ENCODE results near the gene RILP. TPM values are rescaled to one million over a fixed set of nuclear protein-coding genes. Genes with fewer than 3 reads are reported as not detected.
"Not testable (repeated sequence)": the region's sequence is repeated elsewhere in the genome, so short reads cannot be mapped to it uniquely, and the experiment has no call there.

The RILP gene
- polyA plus RNA-seq, 2 of the 4 experiments (the other 2 are of a cell fraction) = 6.4 to 6.8 TPM

GRCh38 chr17:1661045-1661444 is 11.4 kb upstream of the RILP start:
- CTCF ChIA-PET = interaction anchor here (0.6 to 15.4 kb wide), 7 partner anchors 7 to 61 kb away, joined by 4 to 204 read pairs (median 7); partner anchors contain the start of genes RILP and SCARF1
- Histone ChIP-seq H3K4me1 (0 out of 3 replicates have a peak, but pooled peaks cover 7% of the 10 kb centered on the region), H3K4me2 (no peak overlapping the region), H3K9me3 (no peaks in the 10 kb centered on the region), H3K27ac (no peak overlapping the region), H3K4me3 (no peak overlapping the region)
- DNase-seq (ENCODE audit: low read depth in 1 of 2, low spot score in 1 of 2) = no peak
- TF ChIP-seq NPAS2 (CRISPR knock-in tag; IDR thresholded peaks at IDR 0.05; ENCODE audit: borderline replicate concordance) = no peak
- TF ChIP-seq MAFK (IDR thresholded peaks at IDR 0.05; ENCODE audit: partially characterized antibody) = peak; percentile 57
- no peak for FAIRE-seq
- POLR2A ChIA-PET = interaction anchor here (1.0 kb wide), 1 partner anchor 56 kb away, joined by 3 read pairs; no protein-coding TSS in a partner anchor
- 0 out of 6 replicates have a peak, but pooled peaks of 1 of the 2 experiments have one; percentile 25 for ATAC-seq
- WGBS (ENCODE audit: missing lambda C conversion rate) = 91% methylated on average over 12 of the region's 12 CpGs

- ChIA-PET CTCF (interaction anchor here (1.0 to 7.4 kb wide), 7 partner anchors 9 to 84 kb away, joined by 3 to 92 read pairs (median 8); partner anchors contain the start of genes RILP and SLC43A2), POLR2A (interaction anchor here (1.0 to 1.3 kb wide), 2 partner anchors 9 kb away, joined by 3 to 9 read pairs; partner anchors contain the start of gene RILP)
- TF ChIP-seq, protein P1, sequence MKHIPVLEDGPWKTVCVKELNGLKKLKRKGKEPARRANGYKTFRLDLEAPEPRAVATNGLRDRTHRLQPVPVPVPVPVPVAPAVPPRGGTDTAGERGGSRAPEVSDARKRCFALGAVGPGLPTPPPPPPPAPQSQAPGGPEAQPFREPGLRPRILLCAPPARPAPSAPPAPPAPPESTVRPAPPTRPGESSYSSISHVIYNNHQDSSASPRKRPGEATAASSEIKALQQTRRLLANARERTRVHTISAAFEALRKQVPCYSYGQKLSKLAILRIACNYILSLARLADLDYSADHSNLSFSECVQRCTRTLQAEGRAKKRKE (CRISPR knock-in tag; IDR thresholded peaks at IDR 0.05; ENCODE audit: low read depth) = no peak
- TF ChIP-seq, protein P2, sequence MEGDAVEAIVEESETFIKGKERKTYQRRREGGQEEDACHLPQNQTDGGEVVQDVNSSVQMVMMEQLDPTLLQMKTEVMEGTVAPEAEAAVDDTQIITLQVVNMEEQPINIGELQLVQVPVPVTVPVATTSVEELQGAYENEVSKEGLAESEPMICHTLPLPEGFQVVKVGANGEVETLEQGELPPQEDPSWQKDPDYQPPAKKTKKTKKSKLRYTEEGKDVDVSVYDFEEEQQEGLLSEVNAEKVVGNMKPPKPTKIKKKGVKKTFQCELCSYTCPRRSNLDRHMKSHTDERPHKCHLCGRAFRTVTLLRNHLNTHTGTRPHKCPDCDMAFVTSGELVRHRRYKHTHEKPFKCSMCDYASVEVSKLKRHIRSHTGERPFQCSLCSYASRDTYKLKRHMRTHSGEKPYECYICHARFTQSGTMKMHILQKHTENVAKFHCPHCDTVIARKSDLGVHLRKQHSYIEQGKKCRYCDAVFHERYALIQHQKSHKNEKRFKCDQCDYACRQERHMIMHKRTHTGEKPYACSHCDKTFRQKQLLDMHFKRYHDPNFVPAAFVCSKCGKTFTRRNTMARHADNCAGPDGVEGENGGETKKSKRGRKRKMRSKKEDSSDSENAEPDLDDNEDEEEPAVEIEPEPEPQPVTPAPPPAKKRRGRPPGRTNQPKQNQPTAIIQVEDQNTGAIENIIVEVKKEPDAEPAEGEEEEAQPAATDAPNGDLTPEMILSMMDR (IDR thresholded peaks at IDR 0.05) = no peak
- DNase-seq (ENCODE audit: low read depth in 1 of 2, low spot score in 1 of 2) (no peak), FAIRE-seq (no peak), ATAC-seq (no peak)
- Histone ChIP-seq H3K4me3 (no peak overlapping the region), H3K27ac (no peak overlapping the region), H3K4me1 (0 out of 3 replicates have a peak, but pooled peaks cover 7% of the 10 kb centered on the region), H3K9me3 (no peaks in the 10 kb centered on the region), H3K4me2 (no peak overlapping the region)
- 92% methylated on average over 9 of the region's 9 CpGs for WGBS (ENCODE audit: missing lambda C conversion rate)
Measured at GRCh38 chr17:1658100-1658499, 8.4 kb upstream of the RILP start.

DNA sequence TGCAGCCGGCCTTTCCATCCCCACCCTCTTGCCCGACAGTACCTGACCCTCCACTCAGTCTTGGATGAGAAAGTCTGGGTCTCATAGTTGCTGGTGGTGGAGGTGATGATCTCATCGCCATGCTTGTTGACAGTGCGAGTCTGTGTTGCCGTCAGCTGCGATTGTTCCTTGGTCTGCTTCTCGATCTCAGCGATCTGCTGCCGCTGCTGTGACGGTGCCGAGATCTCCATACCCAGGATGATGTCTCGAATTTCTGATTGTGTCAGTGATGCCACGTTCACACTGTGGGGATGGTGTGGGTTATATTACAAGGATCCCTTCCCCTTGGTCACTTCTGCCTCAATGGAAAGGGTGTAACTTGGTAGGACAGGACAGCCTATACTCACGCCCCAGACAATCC is 4.1 kb upstream of the RILP start:
- H3K4me2 ChIP-seq = no peak overlapping the region
- DNase-seq (ENCODE audit: low read depth in 1 of 2, low spot score in 1 of 2) (no peak), FAIRE-seq (no peak), ATAC-seq (no peak)
- no peak overlapping the region for H3K4me3 ChIP-seq
- TF ChIP-seq HOXB5 (CRISPR knock-in tag; IDR thresholded peaks at IDR 0.05) (no peak), EP300 (IDR thresholded peaks at IDR 0.05) (no peak), MAX (IDR thresholded peaks at IDR 0.05) (no peak), NPAS2 (CRISPR knock-in tag; IDR thresholded peaks at IDR 0.05; ENCODE audit: borderline replicate concordance) (no peak), GATA3 (IDR thresholded peaks at IDR 0.05; ENCODE audit: borderline replicate concordance) (no peak)
- TF ChIP-seq, protein P3, sequence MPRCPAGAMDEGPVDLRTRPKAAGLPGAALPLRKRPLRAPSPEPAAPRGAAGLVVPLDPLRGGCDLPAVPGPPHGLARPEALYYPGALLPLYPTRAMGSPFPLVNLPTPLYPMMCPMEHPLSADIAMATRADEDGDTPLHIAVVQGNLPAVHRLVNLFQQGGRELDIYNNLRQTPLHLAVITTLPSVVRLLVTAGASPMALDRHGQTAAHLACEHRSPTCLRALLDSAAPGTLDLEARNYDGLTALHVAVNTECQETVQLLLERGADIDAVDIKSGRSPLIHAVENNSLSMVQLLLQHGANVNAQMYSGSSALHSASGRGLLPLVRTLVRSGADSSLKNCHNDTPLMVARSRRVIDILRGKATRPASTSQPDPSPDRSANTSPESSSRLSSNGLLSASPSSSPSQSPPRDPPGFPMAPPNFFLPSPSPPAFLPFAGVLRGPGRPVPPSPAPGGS (IDR thresholded peaks at IDR 0.05) = no peak
- no peaks in the 10 kb centered on the region for H3K9me3 ChIP-seq
- WGBS (ENCODE audit: missing lambda C conversion rate) = 92% methylated on average over 14 of the region's 14 CpGs
- peaks cover 22% of the 10 kb centered on the region for H3K4me1 ChIP-seq
- ChIA-PET POLR2A (no interaction called here), CTCF (interaction anchor here (2.0 to 11.7 kb wide), 3 partner anchors 13 to 80 kb away, joined by 4 to 204 read pairs (median 201); no protein-coding TSS in a partner anchor)
- H3K27ac ChIP-seq = no peak overlapping the region

- 90% methylated on average over 7 of the region's 7 CpGs for WGBS (ENCODE audit: missing lambda C conversion rate)
- TF ChIP-seq CEBPB (IDR thresholded peaks at IDR 0.05) = peak in 1 of 2 experiments; percentile 26; a peak in 1 of 4 replicates
- H3K4me2 ChIP-seq; FAIRE-seq; H3K9me3 ChIP-seq; POLR2A ChIA-PET; H3K27ac ChIP-seq; H3K4me3 ChIP-seq; ATAC-seq; DNase-seq (ENCODE audit: low read depth in 1 of 2, low spot score in 1 of 2): not testable (repeated sequence)
- CTCF ChIA-PET = interaction anchor here (1.0 to 11.7 kb wide), 9 partner anchors 9 to 287 kb away, joined by 3 to 204 read pairs (median 6); no protein-coding TSS in a partner anchor
- H3K4me1 ChIP-seq = peaks cover 29% of the 10 kb centered on the region
Measured at GRCh38 chr17:1652794-1653193, 3.1 kb upstream of the RILP start.

GRCh38 chr17:1651559-1651844 is 1.8 kb upstream of the RILP start:
- Histone ChIP-seq H3K4me2 (no peak overlapping the region), H3K9me3 (no peaks in the 10 kb centered on the region), H3K4me1 (peaks cover 24% of the 10 kb centered on the region), H3K4me3 (no peak overlapping the region), H3K27ac (no peak overlapping the region)
- ChIA-PET POLR2A (interaction anchor here (0.9 kb wide), 1 partner anchor 66 kb away, joined by 3 read pairs; no protein-coding TSS in a partner anchor), CTCF (interaction anchor here (1.0 to 11.7 kb wide), 12 partner anchors 8 to 393 kb away, joined by 3 to 204 read pairs (median 6); no protein-coding TSS in a partner anchor)
- no peak for DNase-seq (ENCODE audit: low read depth in 1 of 2, low spot score in 1 of 2)
- WGBS (ENCODE audit: missing lambda C conversion rate) = 85% methylated on average over 4 of the region's 4 CpGs
- no peak for FAIRE-seq
- TF ChIP-seq GATA3 (IDR thresholded peaks at IDR 0.05; ENCODE audit: borderline replicate concordance) = no peak
- TF ChIP-seq, protein P4, sequence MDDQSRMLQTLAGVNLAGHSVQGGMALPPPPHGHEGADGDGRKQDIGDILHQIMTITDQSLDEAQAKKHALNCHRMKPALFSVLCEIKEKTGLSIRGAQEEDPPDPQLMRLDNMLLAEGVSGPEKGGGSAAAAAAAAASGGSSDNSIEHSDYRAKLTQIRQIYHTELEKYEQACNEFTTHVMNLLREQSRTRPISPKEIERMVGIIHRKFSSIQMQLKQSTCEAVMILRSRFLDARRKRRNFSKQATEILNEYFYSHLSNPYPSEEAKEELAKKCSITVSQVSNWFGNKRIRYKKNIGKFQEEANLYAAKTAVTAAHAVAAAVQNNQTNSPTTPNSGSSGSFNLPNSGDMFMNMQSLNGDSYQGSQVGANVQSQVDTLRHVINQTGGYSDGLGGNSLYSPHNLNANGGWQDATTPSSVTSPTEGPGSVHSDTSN (IDR thresholded peaks at IDR 0.05) = 0 out of 2 replicates have a peak, but pooled peaks have one; percentile 38
- ATAC-seq = no peak

Measured in A549 (cell line).